Body of pancreas (tissue), 4 donors: Measurements from ENCODE around the gene SIK2. TPM values are rescaled to one million over a fixed set of nuclear protein-coding genes. Genes with fewer than 3 reads are reported as not detected.

Experiments
- ATAC-seq: fragments of 150-250 bp; one replicate; pipeline ENCODE4 v1.9.1; 2016
- DNase-seq, 4 donors: peaks; one replicate each; pipeline ENCODE4 v3.0.0-alpha.2; 2019
- H3K27ac ChIP-seq, 4 donors: fragments of 200-600 bp; sonication (generic); 1 replicate in 3 of 4; 2 replicates in 1 of 4; pipeline versions ENCODE4 v1.5.1 to v1.6.1; 2016 to 2019; ENCODE audit warnings: mild to moderate bottlenecking in 1 of 4, mixed read lengths in 1 of 4, moderate library complexity in 1 of 4
- H3K27me3 ChIP-seq, 2 donors: fragments of 200-600 bp; sonication (generic); one replicate each; pipeline ENCODE4 v1.6.0; 2016; ENCODE audit warnings: mild to moderate bottlenecking in 1 of 2
- H3K36me3 ChIP-seq, 2 donors: fragments of 200-600 bp; sonication (generic); replicated peaks in 1 of 2; 2 replicates each; pipeline ENCODE4 v1.5.1; 2016; ENCODE audit warnings: low read depth in 2 of 2; ENCODE audit not compliant: insufficient read depth in 1 of 2
- H3K4me1 ChIP-seq: fragments of 200-600 bp; sonication (generic); one replicate; pipeline ENCODE4 v1.6.0; 2016
- H3K4me3 ChIP-seq, 2 donors: fragments of 200-600 bp; sonication (generic); 1 replicate in 1 of 2; 2 replicates in 1 of 2; pipeline ENCODE4 v1.5.1; 2016 to 2019
- H3K9me3 ChIP-seq, 3 donors: fragments of 200-600 bp; sonication (generic); 1 replicate in 2 of 3; 2 replicates in 1 of 3; pipeline ENCODE4 v1.5.1; 2016
- POLR2A ChIP-seq, 3 donors: fragments of 450-650 bp; IDR thresholded peaks; one replicate each; pipeline ENCODE4 v1.6.1; 2016; ENCODE audit warnings: antibody characterized with exemption in 3 of 3, mild to moderate bottlenecking in 2 of 3
- WGBS, 2 donors: methylation state at CpG; one replicate each; pipeline ENCODE4 v1.1.5; 2017; 5-methylcytosine and 5-hydroxymethylcytosine counted together
- intact Hi-C: fragments of 100-400 bp; cut with DNase I; formaldehyde crosslinking; loops from one replicate; pipeline ENCODE4 v1.15.1; 2023
- total RNA-seq, 2 donors: library from RNA; depleted of rRNA; stranded (reverse); fragments of >200 nt; gene quantifications; one replicate each; pipeline ENCODE4 v1.1.0, GENCODE V29; 2016
- TF ChIP-seq, protein P1 (sequence below), 7 experiments: fragments of 450-650 bp in 4 of 7; fragments of 200-600 bp in 3 of 7; sonication (generic) in 3 of 7; IDR thresholded peaks; one replicate each; pipeline ENCODE4 v1.5.1; 2016 to 2019; ENCODE audit warnings: antibody characterized with exemption in 7 of 7

Gene SIK2
- total RNA-seq, 2 donors from 2014 or later, result 15.3 to 16.5 TPM

DNA sequence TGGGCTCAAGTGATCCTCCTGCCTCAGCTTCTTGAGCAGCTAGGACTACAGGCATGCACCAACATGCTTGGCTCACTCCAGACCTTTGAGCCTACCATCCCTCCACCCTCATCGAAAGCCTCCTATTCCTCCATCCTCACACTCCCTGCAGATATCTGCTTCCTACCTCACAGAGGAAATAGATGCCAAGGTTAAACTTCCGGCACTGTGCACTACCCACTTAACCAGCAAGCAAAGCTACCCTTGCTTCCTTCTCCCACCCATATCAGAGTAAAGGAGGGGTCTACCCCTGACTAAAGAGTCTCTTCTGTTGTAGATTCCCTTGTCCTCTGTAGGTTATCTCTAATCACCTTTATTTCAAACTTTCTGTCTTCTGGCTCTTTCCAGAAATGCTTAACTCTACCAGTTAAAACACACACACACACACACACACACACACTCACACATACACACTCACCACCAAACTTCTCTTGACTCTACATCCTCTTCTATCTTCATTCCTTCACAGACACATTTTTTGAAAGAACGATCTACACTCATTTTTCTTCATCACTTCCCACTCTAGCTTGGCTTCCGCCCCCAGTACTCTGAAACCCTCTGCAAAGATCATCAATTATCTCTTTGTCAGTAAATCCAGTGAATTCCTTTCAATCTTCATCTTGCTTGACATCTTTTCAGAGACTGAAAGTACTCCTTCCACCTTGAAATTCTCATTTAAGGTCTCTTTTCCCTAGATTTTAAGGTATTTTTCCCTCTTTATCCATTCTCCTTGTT, 10.9 kb upstream of the SIK2 start:
- intact Hi-C loops, result loop anchor here (5.0 kb wide), 1 partner anchor 191 kb away; no protein-coding TSS in a partner anchor
- Histone ChIP-seq H3K4me3 (no peak overlapping the region), H3K4me1 (no peaks in the 10 kb centered on the region), H3K27ac (no peak overlapping the region), H3K27me3 (no peaks in the 10 kb centered on the region), H3K9me3 (no peaks in the 10 kb centered on the region), H3K36me3 (no peaks in the 10 kb centered on the region)
- WGBS, 2 donors, result 77 to 80% methylated on average over 4 of the region's 4 CpGs
- ATAC-seq (no peak), DNase-seq (no peak)
- no peak for TF ChIP-seq POLR2A (IDR thresholded peaks at IDR 0.05)
- TF ChIP-seq, protein P1, sequence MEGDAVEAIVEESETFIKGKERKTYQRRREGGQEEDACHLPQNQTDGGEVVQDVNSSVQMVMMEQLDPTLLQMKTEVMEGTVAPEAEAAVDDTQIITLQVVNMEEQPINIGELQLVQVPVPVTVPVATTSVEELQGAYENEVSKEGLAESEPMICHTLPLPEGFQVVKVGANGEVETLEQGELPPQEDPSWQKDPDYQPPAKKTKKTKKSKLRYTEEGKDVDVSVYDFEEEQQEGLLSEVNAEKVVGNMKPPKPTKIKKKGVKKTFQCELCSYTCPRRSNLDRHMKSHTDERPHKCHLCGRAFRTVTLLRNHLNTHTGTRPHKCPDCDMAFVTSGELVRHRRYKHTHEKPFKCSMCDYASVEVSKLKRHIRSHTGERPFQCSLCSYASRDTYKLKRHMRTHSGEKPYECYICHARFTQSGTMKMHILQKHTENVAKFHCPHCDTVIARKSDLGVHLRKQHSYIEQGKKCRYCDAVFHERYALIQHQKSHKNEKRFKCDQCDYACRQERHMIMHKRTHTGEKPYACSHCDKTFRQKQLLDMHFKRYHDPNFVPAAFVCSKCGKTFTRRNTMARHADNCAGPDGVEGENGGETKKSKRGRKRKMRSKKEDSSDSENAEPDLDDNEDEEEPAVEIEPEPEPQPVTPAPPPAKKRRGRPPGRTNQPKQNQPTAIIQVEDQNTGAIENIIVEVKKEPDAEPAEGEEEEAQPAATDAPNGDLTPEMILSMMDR (IDR thresholded peaks at IDR 0.05), result no peak

DNA sequence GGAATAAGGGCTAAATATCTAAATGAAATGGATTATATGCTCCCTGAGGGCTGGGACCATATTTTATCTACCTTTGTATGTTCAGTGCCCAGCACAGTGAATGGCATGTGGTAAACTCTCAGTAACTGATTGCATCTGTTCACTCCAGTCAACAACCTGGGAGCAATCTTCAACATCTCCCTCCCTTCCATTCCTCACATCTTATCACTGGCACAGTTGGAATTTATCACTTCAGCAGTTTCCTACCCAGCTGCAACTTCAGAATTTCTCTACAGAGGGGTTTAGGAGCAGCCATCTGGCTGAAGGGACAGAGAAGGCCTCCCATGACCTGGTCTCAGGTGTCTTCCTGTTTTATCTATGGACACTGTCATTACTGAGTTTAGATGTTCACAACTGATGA, 9.8 kb upstream of the SIK2 start:
- Histone ChIP-seq H3K4me1 (no peaks in the 10 kb centered on the region), H3K4me3 (no peak overlapping the region), H3K9me3 (no peaks in the 10 kb centered on the region), H3K27ac (no peak overlapping the region), H3K27me3 (no peaks in the 10 kb centered on the region), H3K36me3 (no peaks in the 10 kb centered on the region)
- no peak for DNase-seq
- TF ChIP-seq, protein P1 (IDR thresholded peaks at IDR 0.05), result no peak
- TF ChIP-seq POLR2A (IDR thresholded peaks at IDR 0.05), result no peak
- no peak for ATAC-seq
- intact Hi-C loops, result loop anchor here (5.0 kb wide), 1 partner anchor 190 kb away; no protein-coding TSS in a partner anchor

DNA sequence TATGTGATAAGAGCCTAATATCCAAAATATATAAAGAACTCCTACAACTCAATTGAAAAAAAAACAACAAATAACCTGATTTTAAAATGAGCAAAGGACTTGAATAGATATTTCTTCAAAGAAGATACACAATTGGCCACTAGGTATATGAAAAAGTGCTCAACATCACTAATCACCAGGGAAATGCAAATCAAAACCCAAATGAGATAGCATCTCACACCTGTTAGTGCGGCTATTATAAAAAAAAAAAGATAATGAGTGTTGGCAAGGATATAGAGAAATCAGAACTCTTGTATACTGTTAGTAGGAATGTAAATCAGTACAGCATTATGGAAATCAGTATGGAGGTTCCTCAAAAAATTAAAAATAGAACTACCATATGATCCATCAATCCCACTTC, 5.9 kb upstream of the SIK2 start:
- TF ChIP-seq, protein P1 (IDR thresholded peaks at IDR 0.05), result no peak
- TF ChIP-seq POLR2A (IDR thresholded peaks at IDR 0.05), result no peak
- DNase-seq (no peak), ATAC-seq (no peak)
- intact Hi-C loops, result no loop called here
- Histone ChIP-seq H3K27me3 (no peaks in the 10 kb centered on the region), H3K9me3 (no peaks in the 10 kb centered on the region), H3K4me3 (no peak overlapping the region), H3K36me3 (no peaks in the 10 kb centered on the region), H3K4me1 (peaks cover under 1% of the 10 kb centered on the region), H3K27ac (no peak overlapping the region)
- WGBS, 2 donors, result 64 to 66% methylated on average over 1 of the region's 1 CpG

DNA sequence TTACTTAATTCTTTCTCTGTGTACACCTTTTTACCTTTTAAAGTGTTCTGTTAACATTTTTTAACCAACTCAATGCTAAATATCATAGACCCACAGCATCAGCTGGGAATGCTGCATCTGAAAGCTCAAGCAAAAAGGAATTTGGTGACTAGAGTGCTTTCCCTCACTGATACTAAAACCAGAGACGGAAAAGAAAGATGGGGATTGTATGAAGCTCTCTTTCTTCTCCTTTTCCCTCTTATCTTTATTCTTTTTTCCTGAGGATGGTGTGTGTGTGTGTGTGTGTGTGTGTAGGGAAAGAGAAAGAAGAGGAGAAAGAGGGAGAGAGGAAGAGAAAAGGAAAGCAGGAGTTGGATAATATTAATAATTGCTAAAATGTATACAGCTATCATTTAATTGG, 4.1 kb upstream of the SIK2 start:
- WGBS, 2 donors, result 48 to 53% methylated on average over 1 of the region's 1 CpG
- no peaks in the 10 kb centered on the region for H3K36me3 ChIP-seq
- H3K9me3 ChIP-seq, result no peaks in the 10 kb centered on the region
- TF ChIP-seq, protein P1 (IDR thresholded peaks at IDR 0.05), result no peak
- TF ChIP-seq POLR2A (IDR thresholded peaks at IDR 0.05), result no peak
- no peaks in the 10 kb centered on the region for H3K27me3 ChIP-seq
- intact Hi-C loops, result no loop called here
- DNase-seq (no peak), ATAC-seq (no peak)
- no peak overlapping the region for H3K4me3 ChIP-seq
- H3K27ac ChIP-seq, result no peak overlapping the region
- peaks cover 6% of the 10 kb centered on the region for H3K4me1 ChIP-seq

DNA sequence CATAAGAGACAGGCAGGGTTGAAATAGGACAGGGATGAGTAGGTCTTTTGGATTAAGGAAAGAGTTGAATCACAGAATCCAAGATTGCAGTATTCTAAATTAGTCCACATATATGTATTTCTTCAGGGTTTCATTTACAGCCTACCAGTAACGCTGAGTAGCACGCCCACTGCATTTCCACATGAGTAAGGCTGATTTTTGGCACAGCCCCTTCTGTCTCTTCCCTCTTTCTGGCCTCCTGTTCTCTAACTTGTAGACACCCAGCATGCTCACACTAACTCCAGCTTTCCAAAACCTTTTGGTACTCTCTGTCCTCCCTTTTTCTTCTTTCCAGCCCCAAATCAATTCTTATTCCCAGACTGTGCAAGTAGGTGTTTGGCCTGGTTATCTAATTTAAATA, 3.7 kb upstream of the SIK2 start:
- DNase-seq (peak in 1 of 4 donors; percentile 38), ATAC-seq (no peak)
- Histone ChIP-seq H3K4me1 (peaks cover 7% of the 10 kb centered on the region), H3K36me3 (no peaks in the 10 kb centered on the region), H3K9me3 (no peaks in the 10 kb centered on the region), H3K4me3 (no peak overlapping the region), H3K27me3 (no peaks in the 10 kb centered on the region), H3K27ac (no peak overlapping the region)
- intact Hi-C loops, result no loop called here
- 65 to 75% methylated on average over 2 of the region's 2 CpGs for WGBS, 2 donors
- TF ChIP-seq, protein P1 (IDR thresholded peaks at IDR 0.05), result no peak
- no peak for TF ChIP-seq POLR2A (IDR thresholded peaks at IDR 0.05)
